ENCODE measurements around the gene GRID2IP. TPM values are rescaled to one million over a fixed set of nuclear protein-coding genes. Genes with fewer than 3 reads are reported as not detected.

Gene GRID2IP
- total RNA-seq, 2 experiments from 2014 or later, result 0.10 to 0.12 TPM

GRCh38 chr7:6530626-6531491 lies 20.4 kb downstream of the GRID2IP start:
- intact Hi-C loops (cut with micrococcal nuclease), result loop anchor here (2.0 kb wide), 1 partner anchor 18 kb away; no protein-coding TSS in a partner anchor
- H3K9me3 Mint-ChIP-seq, result no peaks in the 10 kb centered on the region
- DNase-seq, result peak; percentile 55
- H3K36me3 Mint-ChIP-seq (ENCODE audit: low read depth), result no peaks in the 10 kb centered on the region
- H3K27ac Mint-ChIP-seq, result no peak overlapping the region
- peak overlapping the region; percentile 67 for H3K4me3 Mint-ChIP-seq
- H3K4me1 Mint-ChIP-seq (ENCODE audit: low read depth), result peaks cover 19% of the 10 kb centered on the region
- H3K27me3 Mint-ChIP-seq (ENCODE audit: low read depth), result peaks cover 29% of the 10 kb centered on the region
- CTCF ChIA-PET, result interaction anchor here (1.2 kb wide), 1 partner anchor 32 kb away, joined by 4 read pairs; no protein-coding TSS in a partner anchor

DNA sequence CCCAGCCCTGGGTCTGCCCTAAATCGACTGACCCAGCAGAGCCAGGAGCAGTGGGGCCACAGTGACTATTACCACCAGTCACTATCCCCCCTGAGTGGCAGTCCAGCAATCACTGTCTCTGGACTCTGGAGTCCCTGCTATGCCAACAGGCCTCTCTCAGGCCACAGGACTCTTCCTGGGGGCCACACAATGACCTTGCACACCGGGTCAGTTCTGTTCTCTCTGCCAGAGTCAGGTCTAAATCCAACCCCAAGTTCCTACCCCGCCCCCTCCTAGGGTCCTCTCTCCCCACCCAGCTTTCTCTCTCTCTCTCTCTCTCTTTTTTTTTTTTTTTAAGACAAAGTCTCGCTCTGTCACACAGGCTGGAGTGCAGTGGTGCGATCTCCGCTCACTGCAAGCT lies 21.6 kb downstream of the GRID2IP start:
- DNase-seq, result no peak
- Mint-ChIP-seq H3K9me3 (no peaks in the 10 kb centered on the region), H3K4me1 (ENCODE audit: low read depth) (peaks cover 19% of the 10 kb centered on the region), H3K4me3 (peak overlapping the region; percentile 21), H3K27me3 (ENCODE audit: low read depth) (peaks cover 24% of the 10 kb centered on the region), H3K36me3 (ENCODE audit: low read depth) (no peaks in the 10 kb centered on the region), H3K27ac (no peak overlapping the region)
- CTCF ChIA-PET, result no interaction called here
- intact Hi-C loops (cut with micrococcal nuclease), result loop anchor here (2.0 kb wide), 1 partner anchor 19 kb away; no protein-coding TSS in a partner anchor

DNA sequence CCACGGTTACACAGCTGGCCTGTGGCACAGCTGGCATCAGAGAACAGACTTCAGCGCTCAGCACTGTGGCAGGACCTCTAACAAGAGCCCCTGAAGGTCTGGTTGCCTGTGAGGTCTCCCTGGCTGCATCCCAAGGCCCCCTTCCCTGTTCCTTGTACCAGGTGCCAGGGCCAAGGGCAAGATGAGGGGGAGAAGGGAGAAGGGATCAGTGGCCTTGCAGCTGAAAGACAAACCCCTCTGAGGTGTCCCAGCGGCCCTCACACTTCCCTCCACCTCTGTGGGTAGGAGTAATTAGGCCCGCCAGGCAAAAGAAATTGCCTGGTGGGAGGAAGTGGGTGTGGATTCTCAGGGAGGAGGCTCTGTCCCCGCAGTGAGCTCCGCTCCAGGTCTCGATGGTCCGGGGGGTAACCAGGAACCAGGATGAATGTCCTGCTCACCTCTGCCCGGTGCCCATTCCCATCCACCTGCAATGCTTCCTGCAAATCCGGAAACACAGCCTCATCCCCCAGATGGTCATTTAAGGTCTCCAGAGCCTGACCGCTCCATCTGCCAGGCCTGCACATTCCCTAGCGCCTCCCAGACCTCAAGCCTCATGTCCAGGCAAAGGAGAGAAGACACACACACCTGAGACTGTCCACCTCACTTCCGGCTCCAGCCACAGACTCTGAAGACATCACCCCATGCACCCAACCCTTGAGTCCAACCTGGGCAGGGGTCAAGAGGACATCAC lies 22.7 kb downstream of the GRID2IP start:
- Mint-ChIP-seq H3K4me3 (no peak overlapping the region), H3K27me3 (ENCODE audit: low read depth) (peaks cover 24% of the 10 kb centered on the region), H3K9me3 (no peaks in the 10 kb centered on the region), H3K27ac (no peak overlapping the region), H3K4me1 (ENCODE audit: low read depth) (peaks cover 12% of the 10 kb centered on the region), H3K36me3 (ENCODE audit: low read depth) (no peaks in the 10 kb centered on the region)
- intact Hi-C loops (cut with micrococcal nuclease), result no loop called here
- no peak for DNase-seq
- CTCF ChIA-PET, result interaction anchor here (0.5 to 1.0 kb wide), 2 partner anchors 16 to 1113 kb away, joined by 3 to 5 read pairs; no protein-coding TSS in a partner anchor

DNA sequence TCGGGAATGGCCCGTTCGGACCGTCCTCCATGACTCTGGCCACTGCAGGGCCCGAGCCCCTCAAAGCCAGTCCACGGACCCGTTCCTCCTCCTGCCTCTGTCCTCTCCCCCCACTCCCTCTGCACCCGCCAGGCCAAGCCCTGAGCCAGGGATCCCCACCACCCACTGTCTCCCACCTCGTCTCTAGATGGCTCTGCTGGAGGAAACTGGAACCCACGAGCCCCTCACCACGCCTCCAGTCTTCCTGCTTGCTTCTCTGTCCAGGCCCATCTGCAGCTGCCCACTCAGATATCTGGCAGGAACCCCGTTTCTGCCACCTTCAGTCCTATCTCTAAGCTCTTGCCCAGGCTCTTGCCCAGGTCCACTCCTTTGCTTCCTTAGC lies 24.3 kb downstream of the GRID2IP start:
- Mint-ChIP-seq H3K4me1 (ENCODE audit: low read depth) (peaks cover 12% of the 10 kb centered on the region), H3K27me3 (ENCODE audit: low read depth) (peaks cover 24% of the 10 kb centered on the region), H3K4me3 (peak overlapping the region; percentile 45), H3K36me3 (ENCODE audit: low read depth) (no peaks in the 10 kb centered on the region), H3K27ac (no peak overlapping the region), H3K9me3 (no peaks in the 10 kb centered on the region)
- DNase-seq, result no peak
- intact Hi-C loops (cut with micrococcal nuclease), result no loop called here
- CTCF ChIA-PET, result interaction anchor here (0.7 to 1.0 kb wide), 2 partner anchors 16 to 38 kb away, joined by 3 read pairs; no protein-coding TSS in a partner anchor

DNA sequence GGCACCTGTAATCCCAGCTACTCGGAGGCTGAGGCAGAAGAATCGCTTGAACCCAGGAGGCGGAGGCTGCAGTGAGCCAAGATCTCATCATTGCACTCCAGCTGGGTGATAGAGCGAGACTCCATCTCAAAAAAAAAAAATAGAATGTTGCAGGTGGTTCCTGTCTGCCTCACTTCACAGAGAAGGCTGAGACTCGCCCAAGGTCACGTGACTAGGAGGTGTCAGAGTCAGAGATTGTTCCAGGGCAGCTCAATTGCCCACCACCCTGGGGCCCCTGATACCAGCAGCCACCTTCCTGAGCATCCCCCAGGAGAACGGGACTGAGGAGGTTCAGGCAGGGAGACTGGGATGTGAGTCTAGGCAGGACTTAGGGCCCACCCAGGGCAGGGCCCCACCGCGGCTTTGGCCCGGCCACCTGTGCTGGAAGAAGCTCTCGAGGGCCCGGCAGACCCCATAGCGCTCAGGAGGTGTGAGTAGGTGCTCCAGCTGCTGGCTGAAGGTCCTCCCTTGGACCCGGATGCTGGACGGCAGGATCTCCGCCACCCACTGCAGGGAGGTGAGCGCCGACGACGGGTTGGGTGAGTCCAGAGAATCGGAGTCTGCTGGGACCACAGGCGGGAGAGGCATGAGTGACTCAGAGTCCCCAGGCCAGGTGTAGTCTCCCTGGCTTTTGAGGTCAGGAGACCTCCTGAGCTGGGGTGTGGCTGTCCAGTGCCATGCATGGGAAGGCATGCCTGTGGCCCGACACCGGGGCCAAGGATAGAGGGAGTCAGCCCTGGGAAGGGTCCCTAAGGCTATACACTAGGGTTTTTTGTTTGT lies 30.9 kb downstream of the GRID2IP start:
- intact Hi-C loops (cut with micrococcal nuclease), result no loop called here
- H3K27me3 Mint-ChIP-seq (ENCODE audit: low read depth), result no peaks in the 10 kb centered on the region
- CTCF ChIA-PET, result interaction anchor here (1.2 to 3.3 kb wide), 3 partner anchors 38 to 701 kb away, joined by 3 to 13 read pairs (median 5); no protein-coding TSS in a partner anchor

GRCh38 chr7:6516387-6516983 lies 34.8 kb downstream of the GRID2IP start:
- intact Hi-C loops (cut with micrococcal nuclease), result loop anchor here (1.0 to 5.0 kb wide), 5 partner anchors 43 to 660 kb away; no protein-coding TSS in a partner anchor
- peak overlapping the region; percentile 76 for H3K4me3 Mint-ChIP-seq
- H3K27ac Mint-ChIP-seq, result no peak overlapping the region
- H3K36me3 Mint-ChIP-seq (ENCODE audit: low read depth), result no peaks in the 10 kb centered on the region
- no peaks in the 10 kb centered on the region for H3K27me3 Mint-ChIP-seq (ENCODE audit: low read depth)
- CTCF ChIA-PET, result interaction anchor here (0.6 to 3.7 kb wide), 22 partner anchors 9 to 1457 kb away, joined by 3 to 36 read pairs (median 4); partner anchors contain the start of gene INTS15
- peaks cover 5% of the 10 kb centered on the region for H3K4me1 Mint-ChIP-seq (ENCODE audit: low read depth)
- H3K9me3 Mint-ChIP-seq, result no peaks in the 10 kb centered on the region
- peak; percentile 84 for DNase-seq

More for the DNA sequence above, 30.9 kb downstream of the GRID2IP start:
- no peak for DNase-seq
- H3K27ac Mint-ChIP-seq, result no peak overlapping the region
- H3K4me3 Mint-ChIP-seq, result no peak overlapping the region
- H3K36me3 Mint-ChIP-seq (ENCODE audit: low read depth), result no peaks in the 10 kb centered on the region
- H3K9me3 Mint-ChIP-seq, result no peaks in the 10 kb centered on the region
- peaks cover 5% of the 10 kb centered on the region for H3K4me1 Mint-ChIP-seq (ENCODE audit: low read depth)

DNA sequence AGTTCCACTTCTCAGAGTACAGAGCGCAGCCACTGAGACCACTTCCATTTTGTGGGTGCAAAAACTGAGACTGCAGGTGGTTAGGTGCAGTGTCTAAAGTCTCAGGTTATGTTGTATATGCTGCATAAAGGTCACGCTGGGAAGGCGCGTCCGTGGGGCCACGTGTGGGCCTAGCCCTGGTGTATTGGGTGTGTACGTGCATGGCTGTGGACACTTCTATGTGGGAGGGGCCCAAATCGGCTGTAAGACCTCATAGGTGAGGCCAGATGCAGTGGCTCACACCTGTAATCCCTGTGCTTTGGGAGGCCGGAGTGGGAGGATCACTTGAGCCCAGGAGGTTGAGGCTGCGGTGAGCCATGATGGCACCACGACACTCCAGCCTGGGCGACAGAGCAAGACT lies 37.7 kb downstream of the GRID2IP start:
- no peak overlapping the region for H3K27ac Mint-ChIP-seq
- no peaks in the 10 kb centered on the region for H3K27me3 Mint-ChIP-seq (ENCODE audit: low read depth)
- H3K4me1 Mint-ChIP-seq (ENCODE audit: low read depth), result peaks cover 5% of the 10 kb centered on the region
- intact Hi-C loops (cut with micrococcal nuclease), result no loop called here
- no peak overlapping the region for H3K4me3 Mint-ChIP-seq
- CTCF ChIA-PET, result interaction anchor here (0.8 to 3.7 kb wide), 3 partner anchors 57 to 114 kb away, joined by 3 to 36 read pairs (median 3); no protein-coding TSS in a partner anchor
- H3K9me3 Mint-ChIP-seq, result no peaks in the 10 kb centered on the region
- no peak for DNase-seq
- H3K36me3 Mint-ChIP-seq (ENCODE audit: low read depth), result no peaks in the 10 kb centered on the region

- no peak overlapping the region for H3K27ac Mint-ChIP-seq
- intact Hi-C loops (cut with micrococcal nuclease), result no loop called here
- H3K9me3 Mint-ChIP-seq, result no peaks in the 10 kb centered on the region
- peaks cover 5% of the 10 kb centered on the region for H3K4me1 Mint-ChIP-seq (ENCODE audit: low read depth)
- H3K4me3 Mint-ChIP-seq, result no peak overlapping the region
- no peaks in the 10 kb centered on the region for H3K27me3 Mint-ChIP-seq (ENCODE audit: low read depth)
- CTCF ChIA-PET, result interaction anchor here (1.6 to 1.9 kb wide), 2 partner anchors 57 to 63 kb away, joined by 4 read pairs; no protein-coding TSS in a partner anchor
- H3K36me3 Mint-ChIP-seq (ENCODE audit: low read depth), result no peaks in the 10 kb centered on the region
- DNase-seq, result no peak
Measured at GRCh38 chr7:6512892-6513291, 38.4 kb downstream of the GRID2IP start.

DNA sequence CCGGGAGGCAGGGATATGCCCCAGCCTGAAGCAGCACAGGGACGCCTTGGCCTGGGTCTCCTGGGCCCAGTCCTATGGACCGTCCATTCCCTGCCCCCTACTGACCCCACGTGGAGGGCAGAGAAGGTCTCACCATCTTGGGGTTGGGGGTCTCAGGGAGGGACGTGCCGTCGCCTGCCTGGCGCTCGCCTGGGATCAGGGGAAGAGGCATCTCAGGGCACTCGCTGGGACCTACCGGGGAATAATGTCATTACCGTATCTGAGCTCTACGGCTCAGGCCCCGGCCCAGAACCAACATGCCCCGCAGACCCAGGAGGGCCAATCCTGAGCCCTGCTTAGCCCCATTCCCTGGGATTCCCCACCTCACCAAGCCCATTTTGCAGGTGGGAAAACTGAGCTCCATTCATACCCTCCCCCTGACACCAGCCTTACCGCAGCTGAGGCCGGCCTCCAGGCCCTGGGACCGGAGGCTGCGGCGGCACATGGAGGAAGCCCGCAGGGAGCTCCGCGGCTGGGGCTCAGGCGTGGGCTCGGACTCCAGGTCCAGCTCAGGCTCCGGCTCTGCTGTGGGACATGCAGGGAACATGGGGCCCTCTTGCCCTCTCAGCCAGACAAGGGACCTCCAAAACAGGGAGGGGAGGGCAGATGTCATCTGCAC lies 40.7 kb downstream of the GRID2IP start:
- intact Hi-C loops (cut with micrococcal nuclease), result no loop called here
- H3K4me1 Mint-ChIP-seq (ENCODE audit: low read depth), result no peaks in the 10 kb centered on the region
- H3K27me3 Mint-ChIP-seq (ENCODE audit: low read depth), result no peaks in the 10 kb centered on the region
- CTCF ChIA-PET, result interaction anchor here (0.6 to 1.9 kb wide), 4 partner anchors 44 to 150 kb away, joined by 3 to 4 read pairs (median 3); no protein-coding TSS in a partner anchor
- DNase-seq, result no peak
- H3K4me3 Mint-ChIP-seq, result no peak overlapping the region
- H3K27ac Mint-ChIP-seq, result no peak overlapping the region
- H3K36me3 Mint-ChIP-seq (ENCODE audit: low read depth), result no peaks in the 10 kb centered on the region
- no peaks in the 10 kb centered on the region for H3K9me3 Mint-ChIP-seq

DNA sequence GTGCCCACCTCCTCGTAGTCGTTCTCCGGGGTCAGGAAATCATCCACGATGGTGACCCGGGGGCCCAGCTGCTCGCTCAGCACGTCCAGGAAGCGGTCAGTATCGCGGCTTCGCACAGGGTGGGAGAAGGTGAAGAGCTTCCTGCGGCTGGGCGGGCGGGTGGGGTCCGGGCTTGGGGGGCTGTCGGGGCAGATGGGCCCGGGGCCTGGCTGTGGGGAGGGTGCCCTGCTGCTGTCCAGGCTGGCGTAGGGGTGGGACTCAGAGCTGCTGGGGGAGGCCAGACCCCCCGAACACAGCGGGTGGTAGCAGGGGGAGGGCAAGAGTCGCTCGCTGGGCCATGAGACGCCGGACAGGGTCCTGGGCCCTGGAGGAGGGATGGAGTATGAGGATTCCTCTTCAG lies 42.3 kb downstream of the GRID2IP start:
- no peak for DNase-seq
- H3K27ac Mint-ChIP-seq, result no peak overlapping the region
- CTCF ChIA-PET, result no interaction called here

GRCh38 chr7:6508539-6508938 lies 42.7 kb downstream of the GRID2IP start:
- H3K27ac Mint-ChIP-seq, result no peak overlapping the region
- no peaks in the 10 kb centered on the region for H3K9me3 Mint-ChIP-seq
- H3K4me3 Mint-ChIP-seq, result no peak overlapping the region
- CTCF ChIA-PET, result no interaction called here
- H3K4me1 Mint-ChIP-seq (ENCODE audit: low read depth), result peaks cover 5% of the 10 kb centered on the region
- no peaks in the 10 kb centered on the region for H3K27me3 Mint-ChIP-seq (ENCODE audit: low read depth)
- DNase-seq, result no peak
- intact Hi-C loops (cut with micrococcal nuclease), result no loop called here
- no peaks in the 10 kb centered on the region for H3K36me3 Mint-ChIP-seq (ENCODE audit: low read depth)

More for the DNA sequence above, 42.3 kb downstream of the GRID2IP start:
- intact Hi-C loops (cut with micrococcal nuclease), result no loop called here
- peaks cover 5% of the 10 kb centered on the region for H3K4me1 Mint-ChIP-seq (ENCODE audit: low read depth)
- H3K36me3 Mint-ChIP-seq (ENCODE audit: low read depth), result no peaks in the 10 kb centered on the region
- H3K9me3 Mint-ChIP-seq, result no peaks in the 10 kb centered on the region
- no peak overlapping the region for H3K4me3 Mint-ChIP-seq
- no peaks in the 10 kb centered on the region for H3K27me3 Mint-ChIP-seq (ENCODE audit: low read depth)
